Upper lobe of left lung (tissue), 4 donors: Measurements from ENCODE around the gene LRRC73.

Source experiments
- EP300 ChIP-seq, 4 donors: sonication (generic); formaldehyde crosslinking; IDR thresholded peaks; one replicate each; pipeline ENCODE4 v1.5.1; 2017; ENCODE audit warnings: antibody characterized with exemption in 4 of 4, control low read depth in 2 of 4
- POLR2A ChIP-seq, 4 donors: fragments of 450-650 bp; IDR thresholded peaks; one replicate each; pipeline ENCODE4 v1.5.1; 2016 to 2017; ENCODE audit warnings: antibody characterized with exemption in 4 of 4, mild to moderate bottlenecking in 2 of 4
- POLR2AphosphoS5 ChIP-seq, 2 donors: sonication (generic); formaldehyde crosslinking; IDR thresholded peaks; one replicate each; pipeline ENCODE4 v1.5.1; 2017; ENCODE audit warnings: antibody characterized with exemption in 2 of 2
- TF ChIP-seq, protein P1 (sequence below), 6 experiments: fragments of 450-650 bp in 4 of 6; fragments of 200-600 bp in 2 of 6; sonication (generic) in 2 of 6; IDR thresholded peaks; one replicate each; pipeline ENCODE4 v1.5.1; 2016 to 2019; ENCODE audit warnings: antibody characterized with exemption in 6 of 6

DNA sequence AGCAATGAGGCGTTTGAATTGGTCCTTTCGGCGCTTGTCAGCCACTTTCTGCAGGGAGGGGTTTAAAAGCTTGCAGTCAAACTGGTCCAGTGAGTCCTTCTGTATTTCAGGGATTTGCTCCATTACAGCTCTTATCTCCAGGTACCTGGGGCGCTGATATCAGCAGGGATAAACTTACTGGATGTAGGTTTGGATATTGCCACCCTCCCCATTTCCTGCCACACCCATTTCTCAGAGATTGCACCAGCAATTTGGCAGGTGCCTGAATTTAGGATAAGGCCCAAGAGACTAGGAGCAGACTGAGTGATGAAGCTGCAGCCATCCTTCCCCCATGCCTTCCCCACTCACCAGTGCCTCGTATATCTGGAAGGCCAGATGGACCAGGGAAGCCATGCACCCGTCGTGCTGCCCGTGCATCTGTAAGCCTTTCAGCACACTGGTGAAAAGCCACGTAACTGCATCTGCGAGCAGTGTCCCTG, 14.4 kb upstream of the LRRC73 start:
- TF ChIP-seq, protein P1, sequence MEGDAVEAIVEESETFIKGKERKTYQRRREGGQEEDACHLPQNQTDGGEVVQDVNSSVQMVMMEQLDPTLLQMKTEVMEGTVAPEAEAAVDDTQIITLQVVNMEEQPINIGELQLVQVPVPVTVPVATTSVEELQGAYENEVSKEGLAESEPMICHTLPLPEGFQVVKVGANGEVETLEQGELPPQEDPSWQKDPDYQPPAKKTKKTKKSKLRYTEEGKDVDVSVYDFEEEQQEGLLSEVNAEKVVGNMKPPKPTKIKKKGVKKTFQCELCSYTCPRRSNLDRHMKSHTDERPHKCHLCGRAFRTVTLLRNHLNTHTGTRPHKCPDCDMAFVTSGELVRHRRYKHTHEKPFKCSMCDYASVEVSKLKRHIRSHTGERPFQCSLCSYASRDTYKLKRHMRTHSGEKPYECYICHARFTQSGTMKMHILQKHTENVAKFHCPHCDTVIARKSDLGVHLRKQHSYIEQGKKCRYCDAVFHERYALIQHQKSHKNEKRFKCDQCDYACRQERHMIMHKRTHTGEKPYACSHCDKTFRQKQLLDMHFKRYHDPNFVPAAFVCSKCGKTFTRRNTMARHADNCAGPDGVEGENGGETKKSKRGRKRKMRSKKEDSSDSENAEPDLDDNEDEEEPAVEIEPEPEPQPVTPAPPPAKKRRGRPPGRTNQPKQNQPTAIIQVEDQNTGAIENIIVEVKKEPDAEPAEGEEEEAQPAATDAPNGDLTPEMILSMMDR (IDR thresholded peaks at IDR 0.05) = no peak
- no peak for TF ChIP-seq EP300 (IDR thresholded peaks at IDR 0.05)
- TF ChIP-seq POLR2AphosphoS5 (IDR thresholded peaks at IDR 0.05) = no peak
- no peak for TF ChIP-seq POLR2A (IDR thresholded peaks at IDR 0.05)
